Measurements from ENCODE around the gene TRIM23. TPM values are rescaled to one million over a fixed set of nuclear protein-coding genes. Genes with fewer than 3 reads are reported as not detected.

TRIM23 gene
- total and polyA plus RNA-seq, 2 of the 4 experiments (the other 2 are of a cell fraction): 3.7 to 28.9 TPM

DNA sequence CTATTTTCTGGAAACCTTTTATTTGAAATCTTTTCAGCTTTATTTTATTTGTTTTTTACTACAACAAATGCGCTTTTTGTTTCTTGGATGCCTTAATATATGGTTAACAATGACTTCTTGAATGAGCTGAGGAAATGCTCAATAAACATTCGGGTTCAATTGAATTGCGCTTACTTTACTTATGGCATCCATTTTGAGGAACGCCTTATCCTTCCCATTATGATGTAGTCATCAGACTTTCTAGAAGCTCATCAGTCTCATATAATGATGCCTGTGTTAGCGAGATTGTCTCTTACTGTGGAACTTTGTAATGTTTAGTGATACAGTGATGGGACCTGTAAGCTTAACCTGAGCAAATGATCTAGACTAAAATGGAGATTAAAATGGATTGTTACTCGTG, 1.6 kb upstream of the TRIM23 start:
- no peak for TF ChIP-seq RAD21 (IDR thresholded peaks at IDR 0.05; ENCODE audit: low read length)
- peak overlapping the region; percentile 83 for H3K4me2 ChIP-seq (ENCODE audit: low read depth, low read length)
- H2BK20ac ChIP-seq (ENCODE audit: low read depth, low read length): no peak overlapping the region
- 0 out of 2 replicates have a peak, but pooled peaks cover 7% of the 10 kb centered on the region for H4K20me1 ChIP-seq (ENCODE audit: insufficient read depth, low read length)
- no peak overlapping the region for H2BK5ac ChIP-seq (ENCODE audit: low read depth, low read length, poor library complexity, severe bottlenecking)
- H3K27ac ChIP-seq (ENCODE audit: insufficient read depth, low read length): no peak overlapping the region
- peaks cover 3% of the 10 kb centered on the region; the same call in 1 of the 2 replicates for H3K9me1 ChIP-seq (ENCODE audit: insufficient read depth, low read length)
- H3K9ac ChIP-seq (ENCODE audit: low read depth, low read length): peak overlapping the region; percentile 33; the same call in 1 of the 2 replicates
- intact Hi-C loops (cut with micrococcal nuclease): loop anchor here (2.0 to 10.0 kb wide), 3 partner anchors 95 to 519 kb away; partner anchors contain the start of genes ERBIN and SREK1
- peak overlapping the region; percentile 77 for H3K4me3 ChIP-seq (ENCODE audit: insufficient read depth, low read depth, low read length)
- H3K23ac ChIP-seq (ENCODE audit: low read depth, low read length): peak overlapping the region; percentile 44; the same call in 1 of the 2 replicates
- H3K36me3 ChIP-seq (ENCODE audit: control insufficient read depth, insufficient read depth, low read length): no peaks in the 10 kb centered on the region; the same call in 1 of the 2 replicates
- peaks cover 13 to 54% of the 10 kb centered on the region in 2 experiments for H3K79me1 ChIP-seq (ENCODE audit: low read depth in 1 of 2, low read length in 2 of 2)
- no peak overlapping the region for H2BK15ac ChIP-seq (ENCODE audit: low read depth, low read length)
- dilution Hi-C loops (cut with HindIII; ENCODE audit: low sequenced_read_pairs, unreplicated experiment): no loop called here
- peak overlapping the region; percentile 2 to 88; a peak in 2 of 4 replicates for H4K8ac ChIP-seq (ENCODE audit: low read depth in 2 of 2, low read length in 2 of 2)
- H3K9me3 ChIP-seq (ENCODE audit: control insufficient read depth, insufficient read depth, low read length): no peaks in the 10 kb centered on the region
- no peak overlapping the region; the same call in 1 of the 2 replicates for H3K4ac ChIP-seq (ENCODE audit: low read depth, low read length)
- peak overlapping the region; percentile 10; the same call in 1 of the 2 replicates for H3K14ac ChIP-seq (replicated peaks; ENCODE audit: low read depth, low read length)
- no peak overlapping the region for H3K18ac ChIP-seq (ENCODE audit: low read depth, low read length)
- ChIA-PET CTCF (no interaction called here), POLR2A (ENCODE audit: unreplicated experiment) (no interaction called here)
- H2AK9ac ChIP-seq (replicated peaks; ENCODE audit: low read depth, low read length, poor library complexity): no peak overlapping the region
- H4K91ac ChIP-seq (ENCODE audit: insufficient read depth, low read depth, low read length): no peak overlapping the region
- H2AFZ ChIP-seq (replicated peaks; ENCODE audit: low read length, poor library complexity): no peak overlapping the region
- no CpG with 5 or more reads among the region's 6 CpGs for WGBS, 2 experiments (ENCODE audit: extremely low coverage in 2 of 2, insufficient read length in 1 of 2)
- BruUV-seq (replicated peaks): no TSS peak
- H2BK120ac ChIP-seq (ENCODE audit: low read depth, low read length): no peak overlapping the region
- no peak for ATAC-seq (ENCODE audit: low read depth)
- no peak overlapping the region; the same call in 1 of the 2 replicates for H2AK5ac ChIP-seq (ENCODE audit: low read depth, low read length)
- no peaks in the 10 kb centered on the region for H3K4me1 ChIP-seq (ENCODE audit: control insufficient read depth, insufficient read depth, low read length)
- H3K56ac ChIP-seq (ENCODE audit: extremely low read depth, insufficient read depth, low read length): no peak overlapping the region
- in situ Hi-C loops (cut with MboI; ENCODE audit: low sequenced_read_pairs): no loop called here
- no peak overlapping the region; the same call in 1 of the 2 replicates for H4K5ac ChIP-seq (ENCODE audit: low read depth, low read length)
- H3K27me3 ChIP-seq (ENCODE audit: control insufficient read depth, insufficient read depth, low read length): no peaks in the 10 kb centered on the region
- DNase-seq: no peak

Measured in IMR-90 (cell line).